NCI-H82 (cell line): ENCODE results near the gene GPR6.
A peak's percentile ranks its signal among the peaks of the same experiment; 100 is the strongest.

Experiments used
- DNase-seq: peaks from one replicate; lab custom pipeline; 2025; lab: John Stamatoyannopoulos, UW

Gene GPR6

GRCh38 chr6:109978174-109979032 lies at the start of gene GPR6:
TSS of gene GPR6 (plus strand) at chr6:109978311. CDS start at chr6:109979113, 802 bp downstream.
- peak; percentile 89 for DNase-seq

- DNase-seq = no peak
These were observed 43.8 kb upstream of the GPR6 start for GRCh38 chr6:109934293-109934692.

GRCh38 chr6:109939654-109940053 lies 38.5 kb upstream of the GPR6 start:
- no peak for DNase-seq

- DNase-seq = no peak
These were observed 33.7 kb upstream of the GPR6 start for GRCh38 chr6:109944448-109944847.

GRCh38 chr6:109945091-109945490 lies 33.0 kb upstream of the GPR6 start:
- DNase-seq = no peak

- no peak for DNase-seq
These were observed 31.1 kb upstream of the GPR6 start for GRCh38 chr6:109946979-109947378.

- no peak for DNase-seq
These were observed 28.6 kb upstream of the GPR6 start for GRCh38 chr6:109949281-109950065.

- no peak for DNase-seq
These were observed 22.6 kb upstream of the GPR6 start for GRCh38 chr6:109955491-109955890.

- DNase-seq = no peak
These were observed 19.5 kb upstream of the GPR6 start for GRCh38 chr6:109958626-109959025.

- DNase-seq = no peak
These were observed 16.5 kb upstream of the GPR6 start for GRCh38 chr6:109961611-109962041.

GRCh38 chr6:109962271-109962670 lies 15.8 kb upstream of the GPR6 start:
- DNase-seq = no peak

GRCh38 chr6:109963598-109964170 lies 14.4 kb upstream of the GPR6 start:
- no peak for DNase-seq

- no peak for DNase-seq
These were observed 13.2 kb upstream of the GPR6 start for GRCh38 chr6:109964949-109965348.

- no peak for DNase-seq
These were observed 11.8 kb upstream of the GPR6 start for GRCh38 chr6:109966299-109966698.

GRCh38 chr6:109977791-109978173 lies 329 bp upstream of the GPR6 start:
- peak; percentile 83 for DNase-seq

GRCh38 chr6:109979033-109979921 lies 1.2 kb downstream of the GPR6 start:
- peak; percentile 34 for DNase-seq

- no peak for DNase-seq
These were observed 6.3 kb downstream of the GPR6 start for GRCh38 chr6:109984410-109984809.

GRCh38 chr6:109987196-109987595 lies 9.1 kb downstream of the GPR6 start:
- no peak for DNase-seq

- DNase-seq = no peak
These were observed 13.3 kb downstream of the GPR6 start for GRCh38 chr6:109991201-109992101.

GRCh38 chr6:109998159-109998785 lies 20.2 kb downstream of the GPR6 start:
- DNase-seq = no peak
